ENCODE data around the gene INAFM1.

DNA sequence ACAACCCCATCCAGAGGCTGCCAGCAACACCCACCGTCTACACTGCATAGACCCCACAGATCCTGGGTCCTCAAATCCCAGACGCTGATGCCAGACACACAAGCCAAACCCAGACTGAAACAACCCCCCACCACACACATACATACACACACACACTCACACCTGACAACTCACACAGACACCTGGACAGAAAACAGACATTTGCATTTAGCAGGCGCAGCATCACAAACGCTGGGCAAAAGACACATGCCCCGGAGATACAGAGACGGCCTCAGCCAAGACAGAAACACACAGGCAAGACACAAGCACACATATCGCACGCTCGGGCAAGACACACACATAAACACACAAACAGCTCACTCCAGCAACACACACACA lies 45.0 kb upstream of the INAFM1 start:
- TF ChIP-seq, protein P1, sequence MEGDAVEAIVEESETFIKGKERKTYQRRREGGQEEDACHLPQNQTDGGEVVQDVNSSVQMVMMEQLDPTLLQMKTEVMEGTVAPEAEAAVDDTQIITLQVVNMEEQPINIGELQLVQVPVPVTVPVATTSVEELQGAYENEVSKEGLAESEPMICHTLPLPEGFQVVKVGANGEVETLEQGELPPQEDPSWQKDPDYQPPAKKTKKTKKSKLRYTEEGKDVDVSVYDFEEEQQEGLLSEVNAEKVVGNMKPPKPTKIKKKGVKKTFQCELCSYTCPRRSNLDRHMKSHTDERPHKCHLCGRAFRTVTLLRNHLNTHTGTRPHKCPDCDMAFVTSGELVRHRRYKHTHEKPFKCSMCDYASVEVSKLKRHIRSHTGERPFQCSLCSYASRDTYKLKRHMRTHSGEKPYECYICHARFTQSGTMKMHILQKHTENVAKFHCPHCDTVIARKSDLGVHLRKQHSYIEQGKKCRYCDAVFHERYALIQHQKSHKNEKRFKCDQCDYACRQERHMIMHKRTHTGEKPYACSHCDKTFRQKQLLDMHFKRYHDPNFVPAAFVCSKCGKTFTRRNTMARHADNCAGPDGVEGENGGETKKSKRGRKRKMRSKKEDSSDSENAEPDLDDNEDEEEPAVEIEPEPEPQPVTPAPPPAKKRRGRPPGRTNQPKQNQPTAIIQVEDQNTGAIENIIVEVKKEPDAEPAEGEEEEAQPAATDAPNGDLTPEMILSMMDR (conservative IDR thresholded peaks at IDR 0.05; ENCODE audit: low read depth, low read length), result no peak
- no peak for TF ChIP-seq EZH2 (IDR thresholded peaks at IDR 0.05; ENCODE audit: low read length, unreplicated experiment)
